Astrocyte (in vitro differentiated cells and primary cell): Measurements from ENCODE around the gene ANAPC16. TPM values are rescaled to one million over a fixed set of nuclear protein-coding genes. Genes with fewer than 3 reads are reported as not detected.
A peak's percentile ranks its signal among the peaks of the same experiment; 100 is the strongest.

Experiments
- DNase-seq: peaks from one replicate; pipeline ENCODE4 v3.0.0-alpha.2; 2010; ENCODE audit warnings: low read depth
- FAIRE-seq: peaks from 2 replicates; lab custom pipeline; 2011; peaks lifted over from hg19 to GRCh38; lab: Jason Lieb, UNC
- H2AFZ ChIP-seq: 2 replicates; pipeline ENCODE4 v1.6.0; 2012; ENCODE audit warnings: low read depth, low read length, inconsistent platforms
- H3K27ac ChIP-seq: 2 replicates; pipeline ENCODE4 v1.5.1; 2011; ENCODE audit warnings: low read depth, low read length, inconsistent platforms
- H3K27me3 ChIP-seq: 2 replicates; pipeline ENCODE4 v1.6.0; 2011; ENCODE audit warnings: low read length, inconsistent platforms; ENCODE audit not compliant: insufficient read depth
- H3K36me3 ChIP-seq: 2 replicates; pipeline ENCODE4 v1.5.1; 2011; ENCODE audit warnings: low read length, inconsistent platforms; ENCODE audit not compliant: insufficient read depth
- H3K4me1 ChIP-seq: 2 replicates; pipeline ENCODE4 v1.5.1; 2011; ENCODE audit warnings: low read length, inconsistent platforms; ENCODE audit not compliant: insufficient read depth
- H3K4me2 ChIP-seq: 2 replicates; pipeline ENCODE4 v1.6.0; 2012; ENCODE audit warnings: low read length, inconsistent platforms
- H3K4me3 ChIP-seq: 2 replicates; pipeline ENCODE4 v1.5.1; 2011; ENCODE audit warnings: low read depth, mild to moderate bottlenecking, low read length, inconsistent platforms; ENCODE audit not compliant: insufficient read depth
- H3K79me2 ChIP-seq: 2 replicates; pipeline ENCODE4 v1.6.0; 2012; ENCODE audit warnings: mild to moderate bottlenecking, low read length, inconsistent platforms; ENCODE audit not compliant: insufficient read depth
- H3K9ac ChIP-seq: 2 replicates; pipeline ENCODE4 v1.6.0; 2012; ENCODE audit warnings: mild to moderate bottlenecking, low read length, inconsistent platforms
- H3K9me3 ChIP-seq: 2 replicates; pipeline ENCODE4 v1.5.1; 2012; ENCODE audit warnings: low read depth, mild to moderate bottlenecking, low read length, inconsistent platforms; ENCODE audit not compliant: insufficient read depth
- H4K20me1 ChIP-seq: 2 replicates; pipeline ENCODE4 v1.6.0; 2012; ENCODE audit warnings: low read length, inconsistent platforms; ENCODE audit not compliant: insufficient read depth
- H3K27ac Mint-ChIP-seq: one replicate; pipeline ENCODE4 v1.8.0; 2021; ENCODE audit warnings: mild to moderate bottlenecking, mixed read lengths; ENCODE audit not compliant: unreplicated experiment
- H3K27me3 Mint-ChIP-seq: one replicate; pipeline ENCODE4 v1.8.0; 2021; ENCODE audit warnings: low read depth, mixed read lengths; ENCODE audit not compliant: unreplicated experiment
- H3K36me3 Mint-ChIP-seq: one replicate; pipeline ENCODE4 v1.8.0; 2021; ENCODE audit warnings: low read depth, mixed read lengths; ENCODE audit not compliant: unreplicated experiment
- H3K4me1 Mint-ChIP-seq: one replicate; pipeline ENCODE4 v1.8.0; 2021; ENCODE audit warnings: low read depth, mixed read lengths; ENCODE audit not compliant: unreplicated experiment
- H3K4me3 Mint-ChIP-seq: one replicate; pipeline ENCODE4 v1.8.0; 2021; ENCODE audit warnings: mild to moderate bottlenecking, moderate library complexity, mixed read lengths; ENCODE audit not compliant: unreplicated experiment
- H3K9me3 Mint-ChIP-seq: one replicate; pipeline ENCODE4 v1.8.0; 2021; ENCODE audit warnings: mild to moderate bottlenecking, mixed read lengths; ENCODE audit not compliant: unreplicated experiment
- CTCF ChIP-seq: IDR thresholded peaks from 2 replicates; pipeline ENCODE4 v1.5.1; 2011; ENCODE audit warnings: low read depth, mild to moderate bottlenecking, inconsistent platforms, low read length, moderate library complexity; ENCODE audit not compliant: insufficient read depth
- EZH2 ChIP-seq: IDR thresholded peaks from 2 replicates; pipeline ENCODE4 v1.6.1; 2012; ENCODE audit warnings: mild to moderate bottlenecking, low read length, inconsistent platforms; ENCODE audit not compliant: insufficient read depth
- total RNA-seq: library from RNA; stranded (reverse); gene quantifications from 2 replicates; pipeline ENCODE4 v1.2.1, GENCODE V29; 2021

Gene ANAPC16
- total RNA-seq, 1 donor from 2014 or later: 47.3 TPM

GRCh38 chr10:72255977-72256729 lies 40.3 kb downstream of the ANAPC16 start:
- Histone ChIP-seq H3K4me1 (peaks cover 16% of the 10 kb centered on the region), H3K27ac (no peak overlapping the region), H3K27me3 (no peaks in the 10 kb centered on the region), H3K9me3 (no peaks in the 10 kb centered on the region), H3K4me2 (no peak overlapping the region), H2AFZ (no peak overlapping the region), H4K20me1 (no peaks in the 10 kb centered on the region), H3K36me3 (no peaks in the 10 kb centered on the region), H3K4me3 (no peak overlapping the region), H3K79me2 (no peaks in the 10 kb centered on the region), H3K9ac (no peak overlapping the region)
- Mint-ChIP-seq H3K4me3 (no peak overlapping the region), H3K27me3 (peaks cover 3% of the 10 kb centered on the region), H3K27ac (peak overlapping the region; percentile 87), H3K9me3 (no peaks in the 10 kb centered on the region), H3K36me3 (no peaks in the 10 kb centered on the region), H3K4me1 (peaks cover 26% of the 10 kb centered on the region)
- FAIRE-seq: no peak
- no peak for DNase-seq
- TF ChIP-seq EZH2: no peak
- TF ChIP-seq CTCF: no peak

- Histone ChIP-seq H3K9me3 (no peaks in the 10 kb centered on the region), H3K27me3 (no peaks in the 10 kb centered on the region), H3K9ac (no peak overlapping the region), H4K20me1 (no peaks in the 10 kb centered on the region), H3K4me3 (no peak overlapping the region), H3K4me2 (no peak overlapping the region), H3K4me1 (peaks cover 19% of the 10 kb centered on the region), H3K36me3 (no peaks in the 10 kb centered on the region), H3K79me2 (no peaks in the 10 kb centered on the region), H2AFZ (no peak overlapping the region), H3K27ac (no peak overlapping the region)
- no peaks in the 10 kb centered on the region for H3K9me3 Mint-ChIP-seq
- no peak overlapping the region for H3K4me3 Mint-ChIP-seq
- H3K4me1 Mint-ChIP-seq: peaks cover 33% of the 10 kb centered on the region
- peak overlapping the region; percentile 42 for H3K27ac Mint-ChIP-seq
- TF ChIP-seq EZH2 (no peak), CTCF (no peak)
- FAIRE-seq (no peak), DNase-seq (no peak)
- no peaks in the 10 kb centered on the region for H3K36me3 Mint-ChIP-seq
- H3K27me3 Mint-ChIP-seq: no peaks in the 10 kb centered on the region
Observed at GRCh38 chr10:72257051-72257892, 41.5 kb downstream of the ANAPC16 start.
